Cardiac muscle cell (in vitro differentiated cells and primary cell): ENCODE results near the gene ADIPOQ. TPM values are rescaled to one million over a fixed set of nuclear protein-coding genes. Genes with fewer than 3 reads are reported as not detected.

Source experiments
- DNase-seq, 2 donors: peaks; one replicate each; pipeline versions ENCODE4 v3.0.0 to v3.0.0-alpha.2; 2010 to 2017; ENCODE audit warnings: low read depth in 1 of 2, low spot score in 1 of 2
- H3K27ac ChIP-seq: fragments of 200-600 bp; sonication (generic); 2 replicates; pipeline ENCODE4 v1.5.1; 2016
- H3K27me3 ChIP-seq: fragments of 200-600 bp; sonication (generic); 2 replicates; pipeline ENCODE4 v1.6.0; 2016; ENCODE audit warnings: control low read depth
- H3K36me3 ChIP-seq: fragments of 200-600 bp; sonication (generic); 2 replicates; pipeline ENCODE4 v1.5.1; 2016; ENCODE audit warnings: control low read depth
- H3K4me1 ChIP-seq: fragments of 200-600 bp; sonication (generic); 2 replicates; pipeline ENCODE4 v1.8.1; 2017; ENCODE audit warnings: low read depth, mild to moderate bottlenecking, mixed run types
- H3K4me3 ChIP-seq: fragments of 200-600 bp; sonication (generic); 2 replicates; pipeline ENCODE4 v1.5.1; 2016; ENCODE audit warnings: mild to moderate bottlenecking
- H3K9me3 ChIP-seq: fragments of 200-600 bp; sonication (generic); 2 replicates; pipeline ENCODE4 v1.5.1; 2017; ENCODE audit warnings: low read depth, mild to moderate bottlenecking, control low read depth
- polyA plus RNA-seq: library from polyadenylated mRNA; unstranded; fragments of >200 nt; fragmentation: Nextera tagmentation; extraction: Ambion mirVana; gene quantifications from 2 replicates; pipeline ENCODE4 v1.2.1, GENCODE V29; 2016
- total RNA-seq: library from RNA; depleted of rRNA; stranded (reverse); fragments of >200 nt; gene quantifications from 2 replicates; pipeline ENCODE4 v1.2.3, GENCODE V29; 2016
- TF ChIP-seq, protein P1 (sequence below): IDR thresholded peaks from 2 replicates; pipeline ENCODE4 v1.5.1; 2012; ENCODE audit warnings: low read depth, mild to moderate bottlenecking, low read length

The ADIPOQ gene
- total and polyA plus RNA-seq, 2 experiments from 2014 or later = not detected

DNA sequence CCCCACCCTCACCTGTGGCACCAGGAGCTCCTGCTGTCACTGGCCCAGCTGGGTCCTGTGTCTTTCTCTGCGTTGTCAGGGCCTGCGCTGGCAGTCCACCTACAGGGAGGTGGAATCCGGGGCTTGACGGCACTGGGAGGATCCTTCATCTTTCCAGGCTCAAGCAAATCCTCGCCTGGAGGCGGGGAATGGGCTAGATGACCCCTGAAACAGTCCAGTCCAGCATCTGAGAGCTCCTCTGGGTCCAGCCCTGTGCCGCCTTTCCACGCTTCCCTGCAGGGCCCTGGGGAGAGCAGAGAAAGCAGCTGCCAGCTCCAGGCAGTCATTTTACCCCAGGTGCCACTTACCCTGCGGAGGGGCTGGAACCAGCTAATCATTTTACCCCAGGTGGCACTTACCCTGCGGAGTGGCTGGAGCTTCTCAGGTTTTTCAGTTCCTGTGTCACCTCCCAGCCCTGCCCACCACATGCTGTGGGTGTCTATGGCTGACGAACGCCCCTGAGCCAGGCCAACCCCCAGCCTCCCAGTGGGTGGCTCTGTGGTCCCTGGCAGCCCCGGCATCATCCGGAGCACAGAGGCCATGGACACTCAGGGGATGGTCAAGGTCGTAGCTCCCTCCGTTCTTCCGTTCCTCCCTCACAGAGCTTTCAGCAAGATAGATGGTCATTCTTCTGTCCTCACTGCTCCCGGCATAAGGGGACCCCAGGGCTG, 17.9 kb upstream of the ADIPOQ start:
- H3K4me3 ChIP-seq = no peak overlapping the region
- no peak for DNase-seq

DNA sequence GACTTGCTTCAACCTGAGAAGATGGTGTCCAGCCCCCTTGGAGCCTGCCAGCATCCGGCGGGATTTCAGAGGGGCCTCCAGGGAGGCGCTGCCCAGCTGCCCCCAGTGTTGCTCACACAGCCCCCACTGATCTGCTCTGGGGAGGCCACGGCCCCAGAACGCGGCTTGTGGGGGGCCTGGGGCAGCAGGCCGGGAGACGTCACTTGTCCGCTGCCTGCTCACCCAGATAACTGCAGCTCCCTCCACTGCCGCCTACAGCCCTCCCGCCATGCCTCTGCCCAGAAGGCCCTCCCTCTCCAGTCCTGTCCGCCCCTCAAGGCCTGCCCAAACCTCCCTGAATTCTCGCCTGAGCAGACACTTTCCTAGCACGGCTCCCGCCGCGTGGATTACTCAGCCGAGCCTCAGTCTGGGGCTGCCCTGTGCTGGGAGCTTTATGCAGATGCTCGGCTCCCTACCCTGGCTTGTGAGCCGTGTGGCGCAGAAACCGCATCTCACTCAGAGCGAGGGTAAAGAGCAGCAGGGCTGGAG, 17.2 kb upstream of the ADIPOQ start:
- H3K27ac ChIP-seq = no peak overlapping the region

More for the DNA sequence above, 17.9 kb upstream of the ADIPOQ start:
- Histone ChIP-seq H3K4me1 (peaks cover 3% of the 10 kb centered on the region), H3K27me3 (peaks cover 54% of the 10 kb centered on the region), H3K9me3 (no peaks in the 10 kb centered on the region), H3K27ac (no peak overlapping the region), H3K36me3 (no peaks in the 10 kb centered on the region)
- TF ChIP-seq, protein P1, sequence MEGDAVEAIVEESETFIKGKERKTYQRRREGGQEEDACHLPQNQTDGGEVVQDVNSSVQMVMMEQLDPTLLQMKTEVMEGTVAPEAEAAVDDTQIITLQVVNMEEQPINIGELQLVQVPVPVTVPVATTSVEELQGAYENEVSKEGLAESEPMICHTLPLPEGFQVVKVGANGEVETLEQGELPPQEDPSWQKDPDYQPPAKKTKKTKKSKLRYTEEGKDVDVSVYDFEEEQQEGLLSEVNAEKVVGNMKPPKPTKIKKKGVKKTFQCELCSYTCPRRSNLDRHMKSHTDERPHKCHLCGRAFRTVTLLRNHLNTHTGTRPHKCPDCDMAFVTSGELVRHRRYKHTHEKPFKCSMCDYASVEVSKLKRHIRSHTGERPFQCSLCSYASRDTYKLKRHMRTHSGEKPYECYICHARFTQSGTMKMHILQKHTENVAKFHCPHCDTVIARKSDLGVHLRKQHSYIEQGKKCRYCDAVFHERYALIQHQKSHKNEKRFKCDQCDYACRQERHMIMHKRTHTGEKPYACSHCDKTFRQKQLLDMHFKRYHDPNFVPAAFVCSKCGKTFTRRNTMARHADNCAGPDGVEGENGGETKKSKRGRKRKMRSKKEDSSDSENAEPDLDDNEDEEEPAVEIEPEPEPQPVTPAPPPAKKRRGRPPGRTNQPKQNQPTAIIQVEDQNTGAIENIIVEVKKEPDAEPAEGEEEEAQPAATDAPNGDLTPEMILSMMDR = no peak

GRCh38 chr3:186825872-186826409, 16.6 kb upstream of the ADIPOQ start:
- H3K9me3 ChIP-seq = no peaks in the 10 kb centered on the region
- peaks cover 68% of the 10 kb centered on the region for H3K27me3 ChIP-seq
- no peak for DNase-seq
- no peak overlapping the region for H3K4me3 ChIP-seq
- H3K36me3 ChIP-seq = no peaks in the 10 kb centered on the region
- peaks cover 3% of the 10 kb centered on the region for H3K4me1 ChIP-seq
- H3K27ac ChIP-seq = no peak overlapping the region
- TF ChIP-seq, protein P1 = no peak

More for the DNA sequence above, 17.2 kb upstream of the ADIPOQ start:
- Histone ChIP-seq H3K36me3 (no peaks in the 10 kb centered on the region), H3K9me3 (no peaks in the 10 kb centered on the region), H3K4me3 (no peak overlapping the region), H3K4me1 (peaks cover 3% of the 10 kb centered on the region), H3K27me3 (peaks cover 62% of the 10 kb centered on the region)
- DNase-seq = peak; percentile 56 to 80
- TF ChIP-seq, protein P1 = no peak

DNA sequence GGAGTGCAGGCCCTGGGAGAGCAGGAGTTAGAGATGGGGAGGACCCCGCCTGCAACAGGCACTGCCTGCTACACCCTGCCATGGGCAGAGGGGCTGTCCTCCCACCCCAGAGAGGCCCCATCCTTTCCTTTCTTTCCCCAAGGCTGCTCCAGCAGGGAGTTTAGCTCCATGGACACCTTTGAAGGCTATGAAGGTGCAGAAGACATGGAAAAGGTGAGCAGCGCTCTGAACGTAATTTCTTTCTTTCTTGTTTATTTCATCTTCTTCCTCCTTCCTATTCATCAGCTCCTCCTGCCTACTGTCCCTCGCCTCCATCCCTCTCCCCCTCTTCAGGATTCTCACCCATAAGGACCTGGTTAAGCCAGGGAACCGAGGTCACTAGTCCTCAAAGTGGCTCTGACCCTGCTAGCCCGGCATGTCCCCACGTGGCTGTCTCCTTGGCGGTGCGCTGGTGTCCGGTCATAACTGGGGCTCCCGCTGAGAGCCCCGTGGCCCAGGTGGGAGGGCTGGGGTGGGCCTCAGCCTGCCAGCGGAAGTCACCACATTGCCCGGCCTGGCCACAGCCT, 16.0 kb upstream of the ADIPOQ start:
- DNase-seq = no peak
- peaks cover 73% of the 10 kb centered on the region for H3K27me3 ChIP-seq

More for the DNA sequence above, 16.0 kb upstream of the ADIPOQ start:
- Histone ChIP-seq H3K4me3 (peak overlapping the region; percentile 73), H3K4me1 (peaks cover 3% of the 10 kb centered on the region), H3K9me3 (no peaks in the 10 kb centered on the region), H3K27ac (no peak overlapping the region), H3K36me3 (no peaks in the 10 kb centered on the region)
- TF ChIP-seq, protein P1 = no peak
